ENCODE data around the gene C1orf21.
"Not testable (repeated sequence)": the region's sequence is repeated elsewhere in the genome, so short reads cannot be mapped to it uniquely, and the experiment has no call there.

Gene C1orf21

GRCh38 chr1:184608990-184609389 lies 222.2 kb downstream of the C1orf21 start:
- DNase-seq: no peak

DNA sequence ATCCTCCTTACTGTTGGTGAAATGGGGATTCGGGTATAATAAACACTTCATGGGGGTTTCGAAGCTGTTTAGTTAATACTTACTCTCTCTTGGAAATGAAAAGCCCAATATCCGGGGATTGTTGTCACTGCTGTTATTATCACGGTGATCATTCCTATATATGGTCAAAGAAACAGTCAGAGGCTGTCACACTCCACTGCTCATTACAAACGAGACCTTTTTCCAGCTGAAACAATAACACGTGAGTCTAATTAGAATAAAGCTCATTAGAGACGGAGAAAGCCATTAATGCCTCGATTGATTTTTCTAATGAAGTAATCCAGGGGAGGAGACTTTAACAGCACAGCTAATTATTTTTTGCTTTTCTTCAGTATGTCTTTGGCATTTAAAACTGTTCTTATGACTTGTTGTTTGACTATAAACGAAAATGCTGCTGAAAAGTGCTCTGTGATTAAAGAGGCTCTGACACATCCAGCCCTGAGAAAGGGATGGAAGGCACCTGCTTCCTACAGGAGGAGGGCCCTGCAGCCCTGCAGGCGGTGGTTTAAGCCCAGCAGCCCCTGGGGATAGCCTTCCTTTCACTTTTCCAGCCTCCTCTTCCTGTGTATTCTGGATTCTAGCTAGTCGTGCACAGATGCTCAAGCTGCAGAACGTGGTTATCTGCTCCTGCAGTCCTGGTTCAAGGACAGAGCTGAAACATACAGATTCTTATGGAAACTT lies 224.2 kb downstream of the C1orf21 start:
- DNase-seq: peak; percentile 87 to 95

- not testable (repeated sequence) for DNase-seq
Measured at GRCh38 chr1:184612229-184612628, 225.4 kb downstream of the C1orf21 start.

DNA sequence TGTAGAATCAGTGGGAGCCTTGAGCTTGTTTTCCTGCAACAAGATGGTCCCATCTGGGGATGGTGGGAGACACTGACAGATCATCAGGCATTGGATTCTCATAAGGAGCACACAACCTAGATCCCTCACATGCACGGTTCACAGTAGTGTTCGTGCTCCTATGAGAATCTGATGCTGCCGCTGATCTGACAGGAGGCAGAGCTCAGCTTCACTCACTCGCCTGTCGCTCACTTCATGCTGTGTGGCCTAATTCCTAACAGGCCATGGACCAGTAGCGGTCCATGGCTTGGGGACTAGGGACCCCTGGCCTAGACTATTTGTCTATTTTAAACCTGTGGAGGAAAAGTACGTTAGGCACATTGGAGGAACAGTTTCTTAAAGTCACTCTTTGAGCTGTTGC lies 227.8 kb downstream of the C1orf21 start:
- DNase-seq: no peak

- no peak for DNase-seq
Measured at GRCh38 chr1:184615301-184615700, 228.5 kb downstream of the C1orf21 start.

DNA sequence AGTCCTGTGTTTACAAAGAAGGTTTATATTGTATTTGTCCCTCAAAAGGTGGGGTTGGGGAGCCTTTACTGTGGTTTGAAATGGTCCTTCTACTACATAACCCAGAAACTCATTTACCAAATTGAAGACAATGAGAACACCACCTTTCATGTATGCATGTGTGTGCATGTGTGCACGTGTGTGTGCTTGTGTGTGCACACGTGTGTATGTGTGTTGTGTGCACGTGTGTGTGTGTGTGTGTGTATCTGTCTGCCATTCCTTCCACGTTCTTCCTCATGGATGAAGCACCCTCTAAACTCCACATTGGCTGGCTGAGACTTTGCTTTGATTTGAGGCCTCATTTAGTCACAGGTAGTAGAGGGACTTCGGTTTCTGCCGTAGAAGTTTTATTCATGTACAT lies 229.7 kb downstream of the C1orf21 start:
- DNase-seq: no peak

DNA sequence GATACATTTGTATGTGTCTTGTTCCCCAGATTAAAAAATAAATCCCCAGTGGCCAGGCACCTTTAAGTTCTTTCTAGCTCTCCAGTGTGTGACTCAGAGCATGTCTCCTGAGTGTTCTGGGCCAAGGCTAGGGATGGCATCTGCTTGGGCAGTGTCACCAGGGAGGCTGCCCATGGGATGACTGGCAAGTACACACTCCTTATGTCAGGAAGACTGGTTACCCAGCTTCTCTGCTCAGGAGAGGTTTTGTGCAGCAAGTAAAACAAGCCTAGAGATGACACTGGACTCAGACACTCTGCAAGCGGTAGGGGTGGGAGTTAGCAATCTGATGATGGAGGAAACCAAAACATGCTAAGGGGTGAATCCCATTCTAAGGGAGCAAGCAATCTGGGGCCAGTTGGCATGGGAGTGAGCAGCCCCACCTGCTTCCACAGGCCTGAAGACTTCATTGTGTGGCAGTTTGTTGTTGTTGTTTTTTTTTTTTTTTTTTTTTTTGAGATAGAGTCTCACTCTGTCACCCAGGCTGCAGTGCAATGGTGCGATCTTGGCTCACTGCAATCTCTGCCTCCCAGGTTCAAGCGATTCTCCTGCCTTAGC lies 230.7 kb downstream of the C1orf21 start:
- DNase-seq: no peak

DNA sequence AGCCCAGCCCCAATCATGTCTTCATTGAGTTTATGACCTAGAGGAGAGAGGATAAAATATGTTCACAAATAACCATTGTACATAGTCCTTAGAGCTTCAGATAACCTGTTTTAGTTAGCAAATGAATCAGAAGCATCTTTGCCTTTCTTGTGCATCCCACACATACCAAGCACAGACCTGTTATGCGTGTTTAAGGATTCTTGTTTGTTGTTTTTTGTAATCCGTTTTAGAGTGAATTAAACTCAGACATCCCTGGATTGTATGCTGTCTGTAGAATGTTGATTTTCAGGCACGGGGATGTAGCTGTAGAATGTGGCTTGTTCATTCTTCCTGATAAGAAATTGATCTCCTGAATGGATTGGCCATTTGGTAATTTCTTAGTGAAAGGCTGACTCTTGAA lies 232.0 kb downstream of the C1orf21 start:
- DNase-seq: no peak

DNA sequence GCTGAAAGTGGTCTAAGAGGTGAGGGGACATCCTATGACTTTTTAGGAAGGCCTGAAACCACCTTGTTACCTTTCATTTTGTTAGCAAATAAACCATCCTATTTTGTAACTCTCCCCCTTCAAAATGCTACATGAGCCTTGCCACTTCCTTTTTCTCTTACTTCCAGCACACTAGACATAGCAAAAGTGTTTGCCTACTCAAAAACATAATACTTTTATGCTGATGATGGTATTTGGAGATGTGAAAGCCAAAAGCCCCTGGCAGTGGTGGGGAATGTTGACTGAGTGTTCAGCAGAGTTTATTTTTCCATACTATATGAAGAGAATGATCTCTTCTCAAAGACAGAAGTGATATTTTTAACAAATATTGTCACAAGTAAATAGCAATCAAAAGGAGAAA lies 233.6 kb downstream of the C1orf21 start:
- DNase-seq: peak in 1 of 2 experiments; percentile 40

GRCh38 chr1:184621260-184621659 lies 234.4 kb downstream of the C1orf21 start:
- peak in 1 of 2 experiments; percentile 49 for DNase-seq

DNA sequence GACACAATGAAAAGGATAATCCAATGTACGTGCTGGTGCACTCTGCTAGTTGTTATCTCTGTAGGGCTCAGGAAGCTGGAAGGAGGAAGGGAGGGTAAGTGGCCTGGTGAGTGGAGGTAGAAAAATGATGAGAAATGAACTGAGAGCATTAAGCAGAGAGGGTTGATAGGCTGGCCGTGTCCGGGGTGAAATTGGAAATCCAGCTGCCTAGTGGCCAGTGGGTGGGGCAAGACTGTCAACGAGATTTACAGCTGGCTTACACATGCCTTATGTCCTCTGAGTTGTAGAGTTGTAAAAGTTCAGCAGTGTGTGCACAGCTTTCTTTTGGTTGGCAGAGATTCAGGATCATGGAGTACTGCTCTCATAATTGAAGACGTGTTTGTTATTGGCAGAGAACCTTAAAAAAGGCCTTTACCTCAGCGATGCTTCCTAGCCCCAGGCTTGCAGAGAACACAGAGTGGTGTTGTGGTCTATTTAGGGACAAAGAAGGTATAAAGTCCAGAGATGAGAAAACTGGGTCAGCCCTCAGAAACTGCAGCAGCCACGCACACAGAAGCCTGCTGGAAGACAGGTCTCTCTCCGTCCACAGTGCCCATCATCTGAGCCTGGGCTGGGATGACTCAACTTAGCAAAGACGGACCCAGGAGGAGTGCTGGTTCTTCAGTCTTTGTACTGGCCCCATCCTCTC lies 235.5 kb downstream of the C1orf21 start:
- DNase-seq: peak; percentile 91 to 99

GRCh38 chr1:184623404-184623803 lies 236.6 kb downstream of the C1orf21 start:
- DNase-seq: no peak

DNA sequence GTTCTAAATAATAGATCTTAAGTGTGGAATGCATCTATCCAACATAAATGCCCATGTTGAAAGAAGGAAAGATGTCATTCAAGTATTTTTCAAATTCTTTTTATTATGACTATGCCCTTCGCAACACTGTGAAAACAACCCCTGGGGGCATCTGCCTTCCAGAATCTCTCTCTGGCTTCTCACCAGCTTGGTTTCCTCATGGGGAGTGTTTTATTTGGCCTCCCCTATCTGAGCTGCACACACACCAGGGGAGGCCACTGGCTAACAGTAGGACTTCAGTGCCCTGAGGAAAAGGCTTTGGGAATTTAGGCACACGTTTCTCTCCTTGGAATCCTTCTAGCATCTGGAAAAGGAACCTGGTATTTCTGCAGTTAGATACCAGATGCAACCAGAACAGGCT lies 237.2 kb downstream of the C1orf21 start:
- peak; percentile 13 to 40 for DNase-seq

- DNase-seq: no peak
Measured at GRCh38 chr1:184624626-184625025, 237.8 kb downstream of the C1orf21 start.

- DNase-seq: no peak
Measured at GRCh38 chr1:184625271-184625670, 238.4 kb downstream of the C1orf21 start.

DNA sequence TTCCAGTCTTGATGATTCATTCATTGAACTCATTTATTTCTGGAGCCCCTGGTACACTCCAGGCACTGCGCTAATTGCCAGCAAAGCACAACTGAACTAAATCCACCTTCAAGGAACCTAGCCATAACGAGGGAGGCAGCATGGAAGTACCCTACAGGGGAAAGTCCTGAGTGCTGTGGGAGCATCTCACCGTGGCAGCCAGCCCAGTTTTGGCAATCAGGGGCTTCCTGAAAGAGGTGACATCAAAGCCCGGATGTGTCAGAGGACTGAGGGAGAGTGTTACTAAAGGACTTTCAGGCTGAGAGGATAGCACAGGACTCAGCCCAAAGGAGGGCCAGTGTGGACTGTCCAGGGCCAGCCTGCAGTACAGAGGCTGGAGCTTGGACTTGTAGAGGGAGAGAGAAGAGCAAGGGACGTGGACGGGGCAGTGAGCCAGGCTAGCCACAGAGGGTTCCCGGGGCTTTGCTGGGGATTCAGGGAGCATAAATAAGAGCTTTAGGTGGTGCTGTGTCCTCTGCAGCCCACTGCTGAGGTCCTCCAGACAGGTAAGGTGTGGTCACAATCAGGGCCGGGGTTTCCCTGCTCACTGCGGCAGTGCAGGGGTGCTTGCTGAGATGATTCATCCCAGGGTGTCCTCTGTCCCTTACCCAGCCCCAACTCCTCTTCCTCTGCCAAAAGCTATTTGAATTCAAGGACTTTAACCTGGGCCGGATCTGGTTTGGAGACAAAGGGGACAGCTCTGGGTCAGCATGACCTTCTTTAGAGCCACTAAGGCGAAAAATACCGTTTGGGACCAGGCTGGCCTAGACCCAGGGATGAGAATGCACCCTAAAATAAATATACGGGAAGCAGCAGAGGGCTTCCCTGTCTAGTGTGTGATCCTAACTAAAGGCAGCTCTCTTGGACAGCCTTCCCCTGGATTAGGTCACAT lies 239.5 kb downstream of the C1orf21 start:
- DNase-seq: no peak

DNA sequence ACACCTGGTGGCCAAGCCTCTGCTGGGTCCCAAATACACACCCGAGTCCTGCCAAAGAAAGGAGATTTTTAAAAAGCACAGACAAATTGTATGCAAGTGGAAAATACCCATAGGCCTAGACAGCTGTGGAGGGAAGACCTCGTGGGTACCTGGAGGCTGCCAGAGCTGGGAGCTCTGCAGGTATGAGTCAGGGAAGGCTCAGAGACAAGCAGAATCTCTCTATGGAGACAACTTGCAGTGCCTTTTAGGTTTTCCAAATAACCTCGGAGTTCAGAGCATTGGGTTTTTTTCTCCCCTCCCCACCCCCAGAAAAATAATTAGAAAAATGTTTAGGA lies 240.1 kb downstream of the C1orf21 start:
- no peak for DNase-seq

- DNase-seq: no peak
Measured at GRCh38 chr1:184629266-184629665, 242.4 kb downstream of the C1orf21 start.

- no peak for DNase-seq
Measured at GRCh38 chr1:184630679-184631060, 243.8 kb downstream of the C1orf21 start.

DNA sequence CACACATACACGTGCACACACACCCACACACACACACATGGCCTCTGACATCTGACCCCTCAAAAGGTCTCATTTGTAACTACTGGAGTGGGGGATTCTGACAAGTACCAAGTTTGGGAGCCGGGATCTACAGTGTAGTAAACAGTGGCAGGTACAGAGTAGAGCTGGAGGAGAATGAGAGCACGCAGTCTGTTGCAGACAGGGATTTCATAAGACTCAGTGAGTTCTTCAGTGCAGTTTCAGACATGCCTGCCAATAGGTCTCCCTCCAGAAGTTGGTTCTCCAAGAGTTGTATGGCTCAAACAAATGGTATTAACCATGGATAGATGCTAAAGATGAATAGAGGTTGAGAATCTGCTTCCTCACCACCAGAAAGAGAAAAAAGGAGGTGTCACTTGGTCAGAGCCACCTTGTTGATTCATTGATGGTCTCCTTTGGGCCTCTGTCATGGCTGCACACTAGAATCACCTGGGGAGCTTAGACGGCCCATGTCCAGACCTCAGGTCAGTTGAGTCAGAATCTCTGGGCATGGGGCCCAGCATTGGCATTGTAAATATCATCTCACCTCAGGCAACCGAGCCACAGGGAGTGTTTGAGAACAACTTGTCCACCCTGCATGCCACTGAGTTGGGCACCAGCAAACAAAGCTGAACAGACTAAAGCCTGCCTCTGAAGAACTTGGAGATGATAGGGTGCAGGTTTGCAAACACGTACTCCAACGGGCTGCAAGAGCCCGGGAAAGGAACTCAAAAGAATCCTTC lies 245.8 kb downstream of the C1orf21 start:
- no peak for DNase-seq

- DNase-seq: no peak
Measured at GRCh38 chr1:184633785-184634184, 247.0 kb downstream of the C1orf21 start.

DNA sequence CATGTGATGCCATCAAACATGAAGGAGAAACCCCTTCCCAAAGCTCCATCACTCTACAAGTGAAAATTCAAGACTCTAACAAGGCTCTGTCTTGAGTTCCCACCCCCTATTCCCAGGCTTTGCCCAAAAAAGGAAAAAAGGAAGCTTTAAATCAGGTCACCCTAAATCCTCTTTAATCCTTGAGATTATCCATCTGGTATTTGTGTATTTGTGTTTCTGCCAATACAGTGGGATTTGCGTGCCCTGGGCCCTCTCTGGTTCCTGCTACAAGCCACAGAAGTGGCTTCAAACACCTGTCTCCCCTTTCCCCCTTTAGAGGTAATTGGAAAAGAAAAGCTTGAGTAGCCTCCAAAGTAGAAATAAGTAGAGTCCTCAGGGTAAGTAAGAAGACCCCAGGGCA lies 247.5 kb downstream of the C1orf21 start:
- DNase-seq: no peak
